ENCODE results near the gene ZRANB3. TPM values are rescaled to one million over a fixed set of nuclear protein-coding genes. Genes with fewer than 3 reads are reported as not detected.

Gene ZRANB3
- total RNA-seq, 6 donors from 2014 or later = 1.00 to 4.0 (median 2.0) TPM

- 95 to 100% methylated on average over 1 of the region's 1 CpG for WGBS, 2 donors
- H3K9me3 ChIP-seq = peaks cover 0 to 16% (median 2%) of the 10 kb centered on the region in 4 donors
- no peak overlapping the region for H3K27ac ChIP-seq
- no peak overlapping the region for H3K4me3 ChIP-seq
- peaks cover 0 to 59% (median 18%) of the 10 kb centered on the region in 4 donors for H3K36me3 ChIP-seq
- no peaks in the 10 kb centered on the region for H3K27me3 ChIP-seq
- DNase-seq (no peak), ATAC-seq (ENCODE audit: low FRiP score in 2 of 2) (no peak)
- TF ChIP-seq POLR2A (IDR thresholded peaks at IDR 0.05) (no peak), CTCF (IDR thresholded peaks at IDR 0.05) (no peak), EP300 (IDR thresholded peaks at IDR 0.05) (no peak), POLR2AphosphoS5 (IDR thresholded peaks at IDR 0.05) (no peak)
- H3K4me1 ChIP-seq = no peaks in the 10 kb centered on the region
Observed at GRCh38 chr2:135142323-135142722, 388.7 kb downstream of the ZRANB3 start.

GRCh38 chr2:135140606-135141005, 390.4 kb downstream of the ZRANB3 start:
- peaks cover 5 to 72% (median 30%) of the 10 kb centered on the region in 4 donors for H3K36me3 ChIP-seq
- no peak overlapping the region for H3K27ac ChIP-seq
- peaks cover 0 to 16% (median 2%) of the 10 kb centered on the region in 4 donors for H3K9me3 ChIP-seq
- no peaks in the 10 kb centered on the region for H3K4me1 ChIP-seq
- H3K27me3 ChIP-seq = no peaks in the 10 kb centered on the region
- TF ChIP-seq POLR2A (IDR thresholded peaks at IDR 0.05) (no peak), POLR2AphosphoS5 (IDR thresholded peaks at IDR 0.05) (no peak), EP300 (IDR thresholded peaks at IDR 0.05) (no peak), CTCF (IDR thresholded peaks at IDR 0.05) (no peak)
- no peak overlapping the region for H3K4me3 ChIP-seq
- DNase-seq (no peak), ATAC-seq (ENCODE audit: low FRiP score in 2 of 2) (no peak)

- ATAC-seq (ENCODE audit: low FRiP score in 2 of 2) = no peak
- H3K4me3 ChIP-seq = no peak overlapping the region
- H3K4me1 ChIP-seq = no peaks in the 10 kb centered on the region
- H3K27ac ChIP-seq = no peak overlapping the region
- no peaks in the 10 kb centered on the region for H3K9me3 ChIP-seq
- H3K27me3 ChIP-seq = no peaks in the 10 kb centered on the region
- H3K36me3 ChIP-seq = peaks cover 8 to 90% (median 45%) of the 10 kb centered on the region in 4 donors
- WGBS, 2 donors = 91 to 93% methylated on average over 1 of the region's 1 CpG
- TF ChIP-seq POLR2A (IDR thresholded peaks at IDR 0.05) = no peak
- no peak for TF ChIP-seq CTCF (IDR thresholded peaks at IDR 0.05)
- TF ChIP-seq EP300 (IDR thresholded peaks at IDR 0.05) = no peak
- no peak for TF ChIP-seq POLR2AphosphoS5 (IDR thresholded peaks at IDR 0.05)
- no peak for DNase-seq
Observed at GRCh38 chr2:135132314-135132713, 398.7 kb downstream of the ZRANB3 start.

GRCh38 chr2:135130751-135131150, 400.3 kb downstream of the ZRANB3 start:
- Histone ChIP-seq H3K27me3 (no peaks in the 10 kb centered on the region), H3K9me3 (no peaks in the 10 kb centered on the region), H3K4me1 (no peaks in the 10 kb centered on the region), H3K27ac (no peak overlapping the region), H3K36me3 (peaks cover 4 to 89% (median 47%) of the 10 kb centered on the region in 4 donors), H3K4me3 (no peak overlapping the region)
- DNase-seq (no peak), ATAC-seq (ENCODE audit: low FRiP score in 2 of 2) (no peak)
- 92 to 95% methylated on average over 2 of the region's 2 CpGs for WGBS, 2 donors
- TF ChIP-seq POLR2AphosphoS5 (IDR thresholded peaks at IDR 0.05) (no peak), EP300 (IDR thresholded peaks at IDR 0.05) (no peak), POLR2A (IDR thresholded peaks at IDR 0.05) (no peak), CTCF (IDR thresholded peaks at IDR 0.05) (no peak)

- H3K36me3 ChIP-seq = peaks cover 0 to 70% (median 45%) of the 10 kb centered on the region in 4 donors
- DNase-seq (no peak), ATAC-seq (ENCODE audit: low FRiP score in 2 of 2) (no peak)
- 93 to 97% methylated on average over 2 of the region's 2 CpGs for whole genome bisulfite sequencing, 2 donors
- H3K9me3 ChIP-seq = no peaks in the 10 kb centered on the region
- no peak for TF ChIP-seq POLR2AphosphoS5 (IDR thresholded peaks at IDR 0.05)
- TF ChIP-seq POLR2A (IDR thresholded peaks at IDR 0.05) = no peak
- no peak for TF ChIP-seq CTCF (IDR thresholded peaks at IDR 0.05)
- TF ChIP-seq EP300 (IDR thresholded peaks at IDR 0.05) = no peak
- no peaks in the 10 kb centered on the region for H3K27me3 ChIP-seq
- H3K4me1 ChIP-seq = no peaks in the 10 kb centered on the region
- H3K4me3 ChIP-seq = no peak overlapping the region
- no peak overlapping the region for H3K27ac ChIP-seq
Observed at GRCh38 chr2:135125940-135126339, 405.1 kb downstream of the ZRANB3 start.
